Vagina (tissue), 2 donors: ENCODE results near the gene TROAP.
"Not testable (repeated sequence)": the region's sequence is repeated elsewhere in the genome, so short reads cannot be mapped to it uniquely, and the experiment has no call there.

Experiments
- POLR2A ChIP-seq, 2 donors: fragments of 450-650 bp; IDR thresholded peaks; one replicate each; pipeline ENCODE4 v1.6.1; 2017; ENCODE audit warnings: antibody characterized with exemption in 2 of 2, mild to moderate bottlenecking in 2 of 2, moderate library complexity in 2 of 2
- POLR2AphosphoS5 ChIP-seq, 2 donors: sonication (generic); formaldehyde crosslinking; IDR thresholded peaks; one replicate each; pipeline ENCODE4 v1.9.0; 2017; ENCODE audit warnings: antibody characterized with exemption in 2 of 2, mild to moderate bottlenecking in 2 of 2, low read depth in 1 of 2; ENCODE audit not compliant: insufficient read depth in 1 of 2

DNA sequence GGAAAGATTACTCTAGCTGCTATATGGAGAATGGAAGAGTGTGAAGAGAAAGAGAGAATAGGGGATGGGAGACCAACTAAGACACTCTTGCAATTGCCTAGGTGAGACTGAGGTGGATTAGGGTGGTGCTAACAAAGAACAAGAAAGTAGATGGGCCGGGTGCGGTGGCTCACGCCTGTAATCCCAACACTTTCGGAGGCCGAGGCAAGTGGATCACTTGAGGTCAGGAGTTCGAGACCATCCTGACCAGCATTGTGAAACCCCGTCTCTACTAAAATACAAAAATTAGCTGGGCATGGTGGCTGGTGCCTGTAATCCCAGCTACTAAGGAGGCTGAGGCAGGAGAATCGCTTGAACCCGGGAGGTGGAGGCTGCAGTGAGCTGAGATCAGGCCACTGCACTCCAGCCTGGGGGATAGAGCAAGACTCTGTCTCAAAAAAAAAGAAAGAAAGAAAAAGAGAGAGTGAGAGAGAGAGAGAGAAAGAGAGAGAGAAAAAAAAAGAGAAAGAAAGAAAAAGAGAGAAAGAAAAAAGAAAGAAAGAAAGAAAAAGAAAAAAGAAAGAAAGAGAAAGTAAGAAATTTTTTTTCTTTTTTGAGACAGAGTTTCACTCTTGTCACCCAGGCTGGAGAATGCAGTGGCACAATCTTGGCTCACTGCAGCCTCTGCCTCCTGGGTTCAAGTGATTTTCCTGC, 2.5 kb upstream of the TROAP start:
- TF ChIP-seq POLR2AphosphoS5 (IDR thresholded peaks at IDR 0.05; ENCODE audit: insufficient read depth in 1 of 2, low read depth in 1 of 2); POLR2A (IDR thresholded peaks at IDR 0.05): not testable (repeated sequence)
